Measurements from ENCODE around the gene SRA1. TPM values are rescaled to one million over a fixed set of nuclear protein-coding genes. Genes with fewer than 3 reads are reported as not detected.

Gene SRA1
- total and polyA plus RNA-seq, 2 of the 13 experiments (the other 11 are each of a cell fraction or from before 2014, with no cell fraction given) = 14.2 to 32.8 TPM

GRCh38 chr5:140564196-140565023 is 7.1 kb upstream of the SRA1 start, which contains the start of the genes APBB3 and SLC35A4 (continued):
- TF ChIP-seq SNAI1 (CRISPR knock-in tag; IDR thresholded peaks at IDR 0.05; ENCODE audit: borderline replicate concordance) (no peak), KLF9 (CRISPR knock-in tag; IDR thresholded peaks at IDR 0.05; ENCODE audit: low read depth) (no peak), ZNF275 (CRISPR knock-in tag; IDR thresholded peaks at IDR 0.05; ENCODE audit: borderline replicate concordance) (no peak), KLF12 (CRISPR knock-in tag; IDR thresholded peaks at IDR 0.05; ENCODE audit: borderline replicate concordance) (no peak), PAXIP1 (CRISPR knock-in tag; conservative IDR thresholded peaks at IDR 0.05) (no peak), MXD1 (CRISPR knock-in tag; IDR thresholded peaks at IDR 0.05) (peak; percentile 42; the same call in 1 of the 2 replicates), PCBP2 (optimal IDR thresholded peaks at IDR 0.05; ENCODE audit: low read depth, low read length, poor library complexity, severe bottlenecking) (no peak), HNF1B (CRISPR knock-in tag; IDR thresholded peaks at IDR 0.05) (peak; percentile 40; the same call in 1 of the 2 replicates), HOXA3 (CRISPR knock-in tag; IDR thresholded peaks at IDR 0.05) (peak; percentile 85; the same call in 1 of the 2 replicates), REPIN1 (CRISPR knock-in tag; IDR thresholded peaks at IDR 0.05; ENCODE audit: borderline replicate concordance, low read depth) (peak; percentile 23; the same call in 1 of the 2 replicates), ZNF331 (CRISPR knock-in tag; IDR thresholded peaks at IDR 0.05) (no peak), MYC (CRISPR knock-in tag; IDR thresholded peaks at IDR 0.05; ENCODE audit: borderline replicate concordance) (no peak; the same call in 1 of the 2 replicates), JUN (CRISPR knock-in tag; IDR thresholded peaks at IDR 0.05) (no peak), TFE3 (CRISPR knock-in tag; IDR thresholded peaks at IDR 0.05) (no peak), MTF2 (CRISPR knock-in tag; IDR thresholded peaks at IDR 0.05; ENCODE audit: borderline replicate concordance) (no peak), ZNF672 (CRISPR knock-in tag; IDR thresholded peaks at IDR 0.05) (no peak), ZNF580 (CRISPR knock-in tag; IDR thresholded peaks at IDR 0.05; ENCODE audit: borderline replicate concordance, low read depth) (no peak), ZNF253 (CRISPR knock-in tag; IDR thresholded peaks at IDR 0.05; ENCODE audit: borderline replicate concordance) (peak; percentile 81; the same call in 1 of the 2 replicates), RNF2 (conservative IDR thresholded peaks at IDR 0.05; ENCODE audit: low read depth) (no peak), ZNF772 (CRISPR knock-in tag; IDR thresholded peaks at IDR 0.05) (no peak)

Measured in HepG2 (cell line).